Gastroesophageal sphincter (tissue), 4 donors: ENCODE data around the gene ZNF746. TPM values are rescaled to one million over a fixed set of nuclear protein-coding genes. Genes with fewer than 3 reads are reported as not detected.

ENCODE experiments used
- ATAC-seq: fragments of 150-250 bp; one replicate; pipeline ENCODE4 v1.9.1; 2016; ENCODE audit warnings: mild to moderate bottlenecking, moderate library complexity
- H3K27ac ChIP-seq, 4 donors: fragments of 200-600 bp; sonication (generic) in 3 of 4; 1 replicate in 3 of 4; 2 replicates in 1 of 4; pipeline ENCODE4 v1.5.1; 2016 to 2019
- H3K27me3 ChIP-seq: fragments of 200-600 bp; sonication (generic); one replicate; pipeline ENCODE4 v1.5.1; 2019
- H3K36me3 ChIP-seq, 2 donors: fragments of 200-600 bp; sonication (generic); one replicate each; pipeline ENCODE4 v1.5.1; 2019; ENCODE audit warnings: control low read depth in 1 of 2
- H3K4me1 ChIP-seq, 3 donors: fragments of 200-600 bp; sonication (generic); 1 replicate in 2 of 3; 2 replicates in 1 of 3; pipeline ENCODE4 v1.5.1; 2016 to 2019; ENCODE audit warnings: control low read depth in 2 of 3
- H3K4me3 ChIP-seq, 2 donors: fragments of 200-600 bp; sonication (generic); one replicate each; pipeline ENCODE4 v1.5.1; 2019; ENCODE audit warnings: mild to moderate bottlenecking in 1 of 2, moderate library complexity in 1 of 2
- H3K9me3 ChIP-seq, 3 donors: fragments of 200-600 bp; sonication (generic); one replicate each; pipeline ENCODE4 v1.5.1; 2017 to 2019; ENCODE audit warnings: control low read depth in 2 of 3
- EP300 ChIP-seq: sonication (generic); formaldehyde crosslinking; IDR thresholded peaks from one replicate; pipeline ENCODE4 v1.6.1; 2017; ENCODE audit warnings: antibody characterized with exemption, mild to moderate bottlenecking
- POLR2A ChIP-seq, 2 donors: fragments of 450-650 bp; IDR thresholded peaks; one replicate each; pipeline ENCODE4 v1.6.1; 2017; ENCODE audit warnings: antibody characterized with exemption in 2 of 2, mild to moderate bottlenecking in 2 of 2, moderate library complexity in 1 of 2
- POLR2AphosphoS5 ChIP-seq: sonication (generic); formaldehyde crosslinking; IDR thresholded peaks from one replicate; pipeline ENCODE4 v1.6.1; 2017; ENCODE audit warnings: antibody characterized with exemption
- WGBS, 2 donors: methylation state at CpG; one replicate each; pipeline ENCODE4 v1.1.5; 2018; ENCODE audit warnings: low coverage in 1 of 2; 5-methylcytosine and 5-hydroxymethylcytosine counted together
- total RNA-seq, 4 donors: library from RNA; depleted of rRNA; stranded (reverse); fragments of >200 nt; gene quantifications; one replicate each; pipeline ENCODE4 v1.1.0, GENCODE V29; 2016
- TF ChIP-seq, protein P1 (sequence below), 4 experiments: fragments of 200-600 bp in 2 of 4; fragments of 450-650 bp in 2 of 4; sonication (generic) in 1 of 4; IDR thresholded peaks; one replicate each; pipeline ENCODE4 v1.5.1; 2017 to 2019; ENCODE audit warnings: antibody characterized with exemption in 4 of 4, mild to moderate bottlenecking in 2 of 4, moderate library complexity in 2 of 4

ZNF746 gene
- total RNA-seq, 4 donors from 2014 or later = 17.2 to 26.4 (median 22.6) TPM

DNA sequence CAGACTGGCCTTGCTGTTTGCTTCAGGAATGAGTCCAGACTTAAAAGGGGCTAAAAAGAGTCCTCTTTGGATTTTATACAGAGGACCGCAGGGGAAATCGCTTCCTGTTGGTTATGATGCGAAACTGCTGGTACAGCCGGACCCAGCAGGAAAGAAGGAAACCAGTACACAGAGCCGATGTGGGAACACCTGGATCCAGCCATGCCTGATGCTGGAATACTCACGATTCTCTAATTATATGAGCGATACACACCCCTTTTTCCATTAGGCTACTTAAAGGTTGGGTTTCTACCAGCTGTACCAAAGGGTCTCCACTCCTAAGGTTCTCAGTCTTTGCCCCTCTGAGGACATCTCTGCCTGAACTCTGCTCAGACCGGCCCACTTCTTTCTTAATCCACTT, 64.5 kb downstream of the ZNF746 start:
- no peaks in the 10 kb centered on the region for H3K4me1 ChIP-seq
- TF ChIP-seq POLR2A (IDR thresholded peaks at IDR 0.05) (no peak), EP300 (no peak), POLR2AphosphoS5 (no peak)
- TF ChIP-seq, protein P1, sequence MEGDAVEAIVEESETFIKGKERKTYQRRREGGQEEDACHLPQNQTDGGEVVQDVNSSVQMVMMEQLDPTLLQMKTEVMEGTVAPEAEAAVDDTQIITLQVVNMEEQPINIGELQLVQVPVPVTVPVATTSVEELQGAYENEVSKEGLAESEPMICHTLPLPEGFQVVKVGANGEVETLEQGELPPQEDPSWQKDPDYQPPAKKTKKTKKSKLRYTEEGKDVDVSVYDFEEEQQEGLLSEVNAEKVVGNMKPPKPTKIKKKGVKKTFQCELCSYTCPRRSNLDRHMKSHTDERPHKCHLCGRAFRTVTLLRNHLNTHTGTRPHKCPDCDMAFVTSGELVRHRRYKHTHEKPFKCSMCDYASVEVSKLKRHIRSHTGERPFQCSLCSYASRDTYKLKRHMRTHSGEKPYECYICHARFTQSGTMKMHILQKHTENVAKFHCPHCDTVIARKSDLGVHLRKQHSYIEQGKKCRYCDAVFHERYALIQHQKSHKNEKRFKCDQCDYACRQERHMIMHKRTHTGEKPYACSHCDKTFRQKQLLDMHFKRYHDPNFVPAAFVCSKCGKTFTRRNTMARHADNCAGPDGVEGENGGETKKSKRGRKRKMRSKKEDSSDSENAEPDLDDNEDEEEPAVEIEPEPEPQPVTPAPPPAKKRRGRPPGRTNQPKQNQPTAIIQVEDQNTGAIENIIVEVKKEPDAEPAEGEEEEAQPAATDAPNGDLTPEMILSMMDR (IDR thresholded peaks at IDR 0.05) = no peak
- H3K36me3 ChIP-seq = peaks cover 0 to 73% of the 10 kb centered on the region in 2 donors
- H3K27ac ChIP-seq = no peak overlapping the region
- no peaks in the 10 kb centered on the region for H3K9me3 ChIP-seq
- no peak overlapping the region for H3K4me3 ChIP-seq
- ATAC-seq = no peak
- no peaks in the 10 kb centered on the region for H3K27me3 ChIP-seq
- 100% methylated on average over 4 to 6 of the region's 8 CpGs for WGBS, 2 donors

DNA sequence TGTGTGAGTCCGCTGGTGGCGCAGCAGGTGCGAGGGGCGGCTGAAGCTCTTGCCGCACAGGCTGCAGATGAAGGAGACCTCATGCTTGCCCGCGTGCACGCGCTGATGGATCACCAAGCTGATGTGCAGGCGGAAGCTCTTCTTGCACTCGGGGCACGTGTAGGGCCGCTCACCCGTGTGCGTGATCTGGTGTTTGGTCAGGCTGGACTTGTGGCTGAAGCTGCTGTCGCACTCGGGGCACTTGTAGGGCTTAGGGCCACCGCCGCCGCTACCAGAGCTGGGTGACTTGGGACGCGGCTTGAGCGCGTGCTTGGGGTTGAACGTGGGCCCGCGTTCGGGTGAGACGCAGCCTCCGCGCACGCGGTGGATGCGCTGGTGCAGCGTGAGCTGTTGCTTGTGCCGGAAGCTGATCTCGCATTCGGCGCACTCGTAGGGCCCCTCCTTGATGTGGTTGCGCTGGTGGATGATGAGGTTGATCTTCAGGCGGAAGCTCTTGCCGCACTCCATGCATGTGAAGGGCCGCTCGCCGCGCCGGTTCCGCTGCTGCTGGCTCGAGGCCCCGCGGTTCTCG, 65.4 kb downstream of the ZNF746 start:
- H3K27ac ChIP-seq = no peak overlapping the region
- H3K4me1 ChIP-seq = no peaks in the 10 kb centered on the region
- 100% methylated on average over 2 of the region's 53 CpGs; no CpG with 5 or more reads in 1 of the 2 donors for WGBS, 2 donors
- no peak overlapping the region for H3K4me3 ChIP-seq
- ATAC-seq = no peak
- H3K27me3 ChIP-seq = no peaks in the 10 kb centered on the region
- peaks cover 0 to 73% of the 10 kb centered on the region in 2 donors for H3K36me3 ChIP-seq
- H3K9me3 ChIP-seq = no peaks in the 10 kb centered on the region
- no peak for TF ChIP-seq POLR2AphosphoS5
- no peak for TF ChIP-seq POLR2A (IDR thresholded peaks at IDR 0.05)
- TF ChIP-seq, protein P1 (IDR thresholded peaks at IDR 0.05) = no peak
- no peak for TF ChIP-seq EP300

DNA sequence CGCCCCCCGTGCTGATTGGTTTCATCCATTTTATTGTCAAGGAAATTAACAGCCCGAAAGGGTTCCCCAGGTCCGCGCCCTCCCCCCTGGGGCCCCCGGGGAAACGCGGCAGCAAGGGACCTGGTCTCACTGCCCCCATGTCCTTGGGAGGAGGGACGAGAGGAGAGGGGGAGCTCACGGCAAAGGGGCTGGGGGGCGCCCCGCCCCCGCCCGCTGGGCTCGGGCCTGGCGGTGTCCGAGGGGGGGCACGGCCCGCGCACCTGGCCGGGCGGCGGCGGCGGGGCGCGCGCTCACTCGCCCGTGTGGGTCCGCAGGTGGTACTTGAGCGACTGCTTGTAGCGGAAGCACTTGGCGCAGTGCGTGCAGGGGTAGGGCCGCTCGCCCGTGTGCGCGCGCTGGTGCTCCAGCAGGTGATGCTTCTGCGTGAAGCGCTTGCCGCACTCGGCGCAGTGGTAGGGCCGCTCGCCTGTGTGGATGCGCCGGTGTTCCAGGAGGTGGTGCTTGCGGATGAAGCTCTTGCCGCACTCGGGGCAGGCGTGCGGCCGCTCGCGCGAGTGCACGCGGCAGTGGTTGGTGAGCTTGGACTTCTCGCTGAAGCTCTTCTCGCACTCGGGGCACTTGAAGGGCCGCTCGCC, 66.0 kb downstream of the ZNF746 start:
- Histone ChIP-seq H3K4me3 (no peak overlapping the region), H3K9me3 (no peaks in the 10 kb centered on the region), H3K36me3 (peaks cover 0 to 70% of the 10 kb centered on the region in 2 donors), H3K4me1 (no peaks in the 10 kb centered on the region), H3K27me3 (no peaks in the 10 kb centered on the region), H3K27ac (no peak overlapping the region)
- whole genome bisulfite sequencing, 2 donors = 77 to 81% methylated on average over 3 to 6 of the region's 66 CpGs
- TF ChIP-seq POLR2A (IDR thresholded peaks at IDR 0.05) (no peak), EP300 (no peak), POLR2AphosphoS5 (no peak)
- TF ChIP-seq, protein P1 (IDR thresholded peaks at IDR 0.05) = no peak
- ATAC-seq = no peak

DNA sequence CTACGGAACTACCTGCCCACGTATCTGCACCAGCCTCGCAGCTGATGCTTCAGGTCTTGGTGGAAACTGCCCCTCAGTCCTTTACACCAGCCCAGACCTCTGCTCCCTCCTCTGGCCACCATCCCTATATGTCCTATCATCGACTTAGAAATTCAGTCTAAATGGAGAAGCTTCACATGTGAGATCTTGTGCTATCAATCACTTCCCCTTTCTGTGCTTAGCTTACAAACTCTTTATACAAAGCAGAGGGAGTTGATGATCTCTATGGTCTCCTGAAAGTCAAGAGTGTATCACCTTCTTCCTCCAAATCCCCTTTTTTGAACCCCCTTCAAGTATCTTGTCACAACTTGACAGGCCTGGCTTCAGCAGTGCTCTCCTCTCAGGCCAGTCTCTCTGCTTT, 67.4 kb downstream of the ZNF746 start:
- H3K36me3 ChIP-seq = peaks cover 0 to 61% of the 10 kb centered on the region in 2 donors
- H3K4me3 ChIP-seq = no peak overlapping the region
- 79 to 90% methylated on average over 3 to 4 of the region's 4 CpGs for WGBS, 2 donors
- no peaks in the 10 kb centered on the region for H3K4me1 ChIP-seq
- no peak for ATAC-seq
- H3K27ac ChIP-seq = no peak overlapping the region
- no peak for TF ChIP-seq POLR2AphosphoS5
- no peaks in the 10 kb centered on the region for H3K27me3 ChIP-seq
- H3K9me3 ChIP-seq = no peaks in the 10 kb centered on the region

DNA sequence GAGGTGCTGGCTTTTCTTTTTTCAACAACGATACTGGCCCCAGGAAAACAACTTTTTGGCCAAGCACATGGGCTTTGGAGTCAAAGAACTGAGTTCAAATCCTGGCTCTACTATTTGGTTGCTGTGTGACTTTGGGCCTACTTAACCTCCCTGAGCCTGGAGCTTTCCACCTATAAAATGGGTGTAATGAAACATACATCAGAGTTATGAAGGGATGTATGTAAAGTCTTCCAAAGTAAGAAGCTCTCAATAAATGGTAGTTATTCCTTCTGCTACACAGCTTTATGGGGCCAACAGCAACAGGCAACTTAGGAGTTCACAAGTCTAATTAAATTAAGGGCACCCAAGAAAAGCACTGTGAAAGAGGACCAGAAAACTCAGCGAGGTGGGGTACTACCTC, 69.7 kb downstream of the ZNF746 start:
- TF ChIP-seq POLR2AphosphoS5 = no peak
- Histone ChIP-seq H3K27ac (no peak overlapping the region), H3K4me1 (peaks cover 0 to 14% (median 2%) of the 10 kb centered on the region in 3 donors), H3K27me3 (peaks cover 7% of the 10 kb centered on the region), H3K4me3 (no peak overlapping the region), H3K9me3 (no peaks in the 10 kb centered on the region), H3K36me3 (peaks cover 0 to 38% of the 10 kb centered on the region in 2 donors)
- WGBS, 2 donors = 83 to 100% methylated on average over 2 of the region's 2 CpGs
- ATAC-seq = no peak

DNA sequence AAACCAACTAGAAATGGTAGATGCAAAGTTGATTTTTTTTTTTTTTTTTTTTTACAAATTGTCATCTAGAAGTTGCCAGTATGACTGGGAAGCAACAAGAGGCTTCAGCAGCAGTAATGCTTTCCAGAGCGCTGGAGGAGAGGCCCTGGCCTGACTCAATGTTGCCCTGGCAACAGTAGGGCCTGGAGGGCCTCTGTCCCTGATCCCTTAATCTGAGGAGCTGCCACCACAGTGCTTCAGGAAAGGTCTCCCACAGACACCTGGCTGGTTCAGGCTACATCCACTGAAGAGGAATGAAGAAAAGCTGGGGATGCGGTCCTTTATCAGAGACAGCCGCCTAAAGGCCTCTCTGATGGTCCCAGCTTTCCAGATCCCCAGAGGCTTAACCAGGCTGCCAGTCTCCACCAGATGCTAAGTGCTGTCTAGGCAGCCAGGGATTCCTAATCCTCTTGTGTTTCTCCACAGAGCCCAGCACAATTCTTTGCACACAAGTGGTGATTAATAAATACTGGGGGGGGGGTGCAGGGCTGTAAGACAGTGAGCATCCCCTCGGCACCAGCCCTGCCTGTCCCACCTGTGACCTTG, 70.4 kb downstream of the ZNF746 start:
- no peak for TF ChIP-seq EP300
- TF ChIP-seq POLR2A (IDR thresholded peaks at IDR 0.05) = no peak
- TF ChIP-seq, protein P1 (IDR thresholded peaks at IDR 0.05) = no peak
- no peak for TF ChIP-seq POLR2AphosphoS5
- no peak overlapping the region for H3K4me3 ChIP-seq
- no peak for ATAC-seq
- no peaks in the 10 kb centered on the region for H3K9me3 ChIP-seq
- H3K27me3 ChIP-seq = peaks cover 9% of the 10 kb centered on the region
- peaks cover 0 to 18% (median 5%) of the 10 kb centered on the region in 3 donors for H3K4me1 ChIP-seq
- WGBS, 2 donors = 83 to 94% methylated on average over 1 to 3 of the region's 4 CpGs
- H3K27ac ChIP-seq = no peak overlapping the region
- H3K36me3 ChIP-seq = peaks cover 0 to 31% of the 10 kb centered on the region in 2 donors
